ENCODE results near the gene XPO6.

The XPO6 gene

DNA sequence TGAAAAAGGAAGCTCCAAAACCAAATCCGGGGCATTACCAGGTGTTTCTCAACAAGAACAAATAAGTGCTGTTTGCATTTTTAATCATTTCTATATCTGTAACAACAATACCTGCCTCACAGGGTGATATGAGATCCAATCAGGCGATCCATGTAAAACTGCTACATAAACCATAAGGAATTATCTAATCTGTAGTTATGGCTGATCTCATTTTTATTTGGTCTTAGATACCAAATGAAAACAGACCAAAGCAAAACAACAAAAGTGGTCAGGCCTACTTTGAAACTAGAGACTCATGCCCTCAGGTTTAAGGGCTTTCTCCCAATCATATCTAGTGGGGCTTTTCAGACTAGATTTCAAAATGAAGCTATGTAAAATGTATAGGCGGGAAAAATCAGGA, 28.3 kb downstream of the XPO6 start:
- no peak for DNase-seq

DNA sequence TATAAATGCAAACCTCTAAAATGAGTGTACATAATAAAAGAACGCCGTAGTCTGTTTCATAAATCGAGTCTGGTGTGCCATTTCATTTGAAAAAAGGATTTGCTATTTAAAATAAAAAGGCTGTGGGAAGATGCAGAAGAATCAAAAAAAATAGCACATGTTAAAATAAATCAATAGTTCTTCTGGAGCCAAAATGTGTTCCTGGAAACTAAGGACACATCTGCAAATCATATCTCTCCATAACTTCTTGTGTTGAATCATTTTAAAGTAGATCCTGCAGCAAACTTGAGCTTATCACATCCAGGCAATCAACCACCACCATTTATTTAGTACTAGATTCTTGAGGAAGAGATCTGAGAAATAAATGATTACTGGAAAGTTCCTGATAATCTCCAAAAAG, 29.0 kb downstream of the XPO6 start:
- no peak for DNase-seq

DNA sequence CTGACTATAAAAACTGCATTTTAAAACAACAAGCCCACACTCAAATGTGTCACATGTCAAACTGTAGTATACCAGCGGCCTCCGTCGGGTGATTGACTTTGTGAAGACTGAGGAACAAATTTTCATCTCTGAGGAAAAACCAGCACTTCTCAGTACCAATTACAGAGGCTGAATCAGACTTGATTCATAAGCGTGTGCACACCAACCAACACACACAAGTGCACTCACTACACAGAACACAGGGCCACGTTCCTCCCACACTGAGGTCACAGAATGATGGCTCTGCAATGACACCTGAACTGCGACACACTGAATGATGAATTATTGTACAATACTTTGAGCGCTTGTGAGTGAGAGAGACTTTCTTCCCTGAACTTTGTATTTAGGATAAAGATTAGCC, 29.6 kb downstream of the XPO6 start:
- DNase-seq: no peak

DNA sequence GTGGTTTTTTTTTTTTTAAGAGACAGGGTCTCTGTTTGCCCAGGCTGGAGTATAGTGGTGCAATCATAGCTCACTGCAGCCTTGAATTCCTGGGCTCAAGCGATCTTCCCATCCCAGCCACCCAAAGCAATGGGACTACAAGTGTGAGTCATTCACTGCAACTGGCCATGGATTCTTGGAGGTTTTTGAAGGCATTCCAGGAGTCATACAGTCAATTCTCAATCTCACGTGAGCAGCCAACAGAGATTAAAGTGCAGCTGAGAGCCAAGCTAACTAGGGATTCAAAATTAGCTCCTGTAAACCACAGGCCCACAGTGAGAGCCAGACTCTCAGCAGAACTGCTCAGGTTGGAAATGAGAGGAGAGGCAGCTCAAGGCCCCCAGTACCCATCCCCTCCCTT, 30.2 kb downstream of the XPO6 start:
- DNase-seq: no peak

DNA sequence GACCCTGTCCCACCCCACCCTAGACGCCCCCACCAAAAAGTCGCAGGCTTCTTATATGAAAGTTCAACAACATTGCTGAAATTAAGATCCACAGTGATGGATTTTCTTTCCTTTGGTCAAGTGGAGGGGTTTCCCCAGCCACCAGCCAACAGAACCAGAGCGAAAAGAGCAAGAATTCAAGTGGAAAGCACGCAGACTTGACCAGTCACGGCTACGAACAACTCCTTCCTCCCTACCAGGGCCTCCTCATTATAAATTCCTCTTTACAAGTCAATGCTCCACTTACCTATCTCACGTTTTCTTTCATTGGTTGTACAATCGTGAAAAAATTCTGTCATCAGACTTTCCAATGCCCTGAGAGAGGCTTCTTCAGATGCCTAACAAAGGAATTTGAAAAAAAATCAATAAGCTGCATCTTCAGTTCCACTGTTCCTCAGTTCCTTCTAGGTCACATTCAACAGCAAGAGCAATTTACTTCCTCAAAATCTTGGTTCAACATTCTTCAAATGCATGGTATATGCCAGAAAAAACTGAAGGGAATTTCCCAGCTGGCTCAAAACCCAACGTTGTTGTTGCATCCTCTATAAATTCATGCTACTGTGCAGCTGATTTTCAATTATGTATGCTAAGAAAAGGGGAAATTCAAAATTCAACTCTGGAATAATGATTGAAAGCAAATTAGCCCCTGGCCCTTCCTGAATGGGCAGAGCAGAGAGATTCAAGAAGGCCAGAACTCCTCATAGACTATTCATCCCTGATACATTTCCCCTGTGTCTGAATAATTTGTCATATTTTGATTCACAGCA, 30.9 kb downstream of the XPO6 start:
- no peak for DNase-seq

DNA sequence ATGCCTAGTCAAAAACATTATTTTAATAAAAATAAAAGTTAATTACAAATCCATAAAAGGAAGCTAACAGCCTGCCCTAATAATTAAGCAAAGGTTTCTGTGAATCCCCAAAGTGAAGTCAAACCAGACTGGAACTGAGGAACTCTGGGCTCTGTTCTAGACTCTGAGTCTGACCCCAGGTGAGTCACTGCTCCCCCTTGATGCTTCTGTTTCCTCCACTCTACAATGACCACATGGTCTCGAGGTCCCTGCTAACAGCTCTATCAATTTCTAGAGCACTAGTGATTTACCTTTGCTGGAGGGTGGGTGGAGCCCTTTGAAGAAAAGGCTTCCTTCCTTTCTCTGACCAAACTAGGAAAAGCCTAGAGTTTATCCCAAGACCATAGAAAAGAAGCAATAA, 32.4 kb downstream of the XPO6 start:
- DNase-seq: no peak

DNA sequence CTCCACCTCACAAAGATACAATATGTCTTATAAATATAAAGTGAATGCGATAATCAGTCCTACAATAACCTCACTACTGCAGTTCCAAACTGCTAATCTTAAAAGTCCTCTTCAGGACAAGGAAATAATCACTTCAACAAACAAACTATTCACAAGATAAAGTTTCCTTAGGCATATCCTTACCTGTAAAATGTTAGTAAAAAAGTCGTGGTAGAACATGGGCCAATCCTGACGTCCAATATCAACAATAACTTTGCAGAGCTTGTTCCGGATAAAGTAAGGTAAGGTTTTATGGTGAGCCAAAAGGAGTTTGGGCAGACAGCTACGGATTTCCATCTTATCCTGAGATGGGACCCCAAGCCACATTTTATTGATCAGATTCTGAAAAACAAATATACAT, 36.0 kb downstream of the XPO6 start:
- DNase-seq: no peak

DNA sequence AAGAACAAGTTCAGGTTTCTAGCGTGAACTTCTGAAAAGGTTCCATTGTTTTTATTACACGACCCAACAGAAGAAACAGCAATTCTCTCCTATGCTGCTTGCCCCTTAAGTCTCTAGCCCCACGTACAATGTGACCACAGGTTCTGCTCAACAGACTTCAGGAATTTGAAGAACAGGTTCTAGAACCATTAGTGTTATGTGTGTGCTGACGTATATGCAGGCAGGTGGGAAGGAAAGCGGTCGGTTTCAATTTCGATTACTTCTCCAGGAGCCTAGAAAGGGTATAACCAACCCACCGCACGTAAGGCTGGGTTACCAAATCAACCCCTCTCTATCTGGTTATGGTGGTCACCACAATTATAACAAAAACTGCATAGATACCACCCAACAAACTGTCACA, 39.4 kb downstream of the XPO6 start:
- no peak for DNase-seq

DNA sequence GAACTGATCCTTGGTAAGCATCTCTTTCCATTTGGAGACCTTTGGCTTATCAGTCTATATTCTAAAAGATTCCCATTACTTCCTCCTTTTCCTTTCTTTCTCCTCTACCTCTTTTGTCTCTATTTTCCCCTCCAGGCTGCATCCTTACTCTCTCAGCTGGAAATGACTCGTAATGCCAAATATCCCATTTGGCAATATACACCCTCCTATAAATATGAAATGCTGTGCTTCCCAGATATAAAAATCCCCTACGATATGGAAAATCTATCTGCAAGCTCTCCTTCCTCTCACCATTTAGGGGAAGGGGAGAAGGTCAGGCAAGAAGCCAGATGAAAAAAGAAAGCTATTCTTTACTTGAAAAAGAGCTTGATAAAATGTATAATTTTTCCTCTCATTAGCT, 39.9 kb downstream of the XPO6 start:
- DNase-seq: no peak

DNA sequence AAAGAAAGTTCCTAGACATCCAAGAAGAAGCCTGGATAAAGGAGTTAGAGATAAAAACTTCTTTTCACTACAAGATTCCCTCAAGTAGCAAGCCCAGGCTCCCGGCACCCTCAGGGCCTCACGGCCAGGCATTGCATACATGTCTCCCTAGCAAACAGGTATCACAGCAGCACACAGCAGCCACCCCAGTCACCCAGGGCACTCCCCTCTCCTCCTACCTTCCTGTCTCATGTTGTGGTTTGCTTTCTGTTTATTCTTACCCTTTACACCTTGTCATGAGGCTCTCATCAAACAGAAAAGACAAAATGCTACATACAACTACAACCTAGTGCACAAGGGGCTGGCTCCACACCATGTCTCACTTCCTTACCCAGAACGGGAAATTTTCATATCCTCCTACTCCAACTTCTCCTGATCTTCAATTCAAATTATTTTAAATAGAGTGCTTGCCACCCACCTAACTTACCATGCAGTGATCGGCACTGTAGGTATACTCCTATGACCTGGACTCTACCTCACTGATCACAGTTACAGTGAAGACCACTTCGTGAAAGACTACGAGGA, 42.7 kb downstream of the XPO6 start:
- DNase-seq: no peak

DNA sequence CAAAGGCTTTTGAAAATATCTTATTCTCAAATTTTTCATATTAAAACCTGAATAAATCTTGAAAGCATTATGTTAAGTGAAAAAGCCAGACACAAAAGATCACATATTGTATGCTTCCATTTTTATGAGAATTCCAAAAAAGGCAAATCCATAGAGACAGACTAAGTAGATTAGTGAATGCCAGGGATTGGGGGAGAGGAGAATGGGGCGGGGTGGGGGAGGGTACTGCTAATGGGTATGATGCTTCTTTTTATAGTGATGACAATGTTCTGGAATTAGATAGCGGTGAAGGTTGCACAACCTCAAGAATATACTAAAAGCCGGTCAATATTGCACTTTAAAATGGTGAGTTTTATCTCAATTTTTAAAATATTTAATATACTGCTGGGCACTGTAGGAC, 44.0 kb downstream of the XPO6 start:
- no peak for DNase-seq

DNA sequence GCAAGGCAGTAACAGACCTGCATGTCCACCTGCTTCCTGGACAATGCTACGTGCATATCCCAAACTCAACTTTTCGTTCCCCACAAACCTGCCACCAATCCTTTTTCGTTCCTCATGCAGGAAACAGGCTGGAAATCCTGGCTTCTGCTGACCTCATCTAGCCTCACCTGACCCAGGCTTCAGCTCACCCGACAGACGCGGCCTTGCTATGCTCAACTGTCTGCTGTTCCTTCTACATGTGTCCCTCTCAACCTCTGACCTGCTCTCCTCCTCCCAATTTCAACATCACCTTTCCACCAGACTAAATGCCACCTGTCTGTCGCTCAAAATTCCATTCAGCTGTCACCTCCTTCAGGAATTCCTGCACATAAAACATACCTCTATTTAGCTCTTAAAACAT, 44.5 kb downstream of the XPO6 start:
- DNase-seq: no peak

DNA sequence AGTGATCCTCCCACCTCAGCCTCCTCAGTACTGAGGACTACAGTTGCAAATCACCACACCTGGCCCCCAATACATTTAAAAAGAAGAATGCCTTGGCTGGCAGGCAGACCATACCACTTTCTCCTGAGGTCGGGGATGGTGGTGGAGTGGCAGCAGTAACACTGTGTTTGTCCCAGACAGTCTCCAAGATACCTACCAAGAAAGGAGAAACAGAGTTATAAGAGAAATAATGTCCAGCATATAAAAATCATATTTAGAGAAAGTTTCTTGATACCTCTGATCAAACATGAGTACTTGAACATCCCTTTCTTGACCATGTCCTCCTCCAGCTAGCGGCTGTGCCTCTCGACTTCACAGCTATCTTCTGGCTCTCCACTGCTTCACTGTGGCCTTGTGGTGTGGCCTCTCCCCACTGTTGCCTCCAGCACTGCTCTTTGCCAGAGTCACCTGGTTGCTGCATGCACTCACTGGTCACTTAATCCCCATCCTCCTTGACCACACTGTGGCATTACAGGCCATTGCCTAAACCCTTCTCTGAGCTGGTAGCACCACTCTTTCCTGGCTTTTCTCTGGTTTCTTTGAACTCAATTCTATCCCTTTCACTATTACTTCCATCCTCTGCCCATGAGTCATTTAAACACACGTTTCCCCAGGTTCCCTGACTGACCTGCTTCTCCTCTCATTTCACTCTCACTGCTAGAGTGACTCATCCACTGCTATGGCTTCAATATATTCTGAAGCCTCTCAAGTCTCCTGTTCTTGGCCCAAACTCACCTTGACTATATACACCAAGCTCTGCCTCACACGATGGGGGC, 45.2 kb downstream of the XPO6 start:
- DNase-seq: no peak

DNA sequence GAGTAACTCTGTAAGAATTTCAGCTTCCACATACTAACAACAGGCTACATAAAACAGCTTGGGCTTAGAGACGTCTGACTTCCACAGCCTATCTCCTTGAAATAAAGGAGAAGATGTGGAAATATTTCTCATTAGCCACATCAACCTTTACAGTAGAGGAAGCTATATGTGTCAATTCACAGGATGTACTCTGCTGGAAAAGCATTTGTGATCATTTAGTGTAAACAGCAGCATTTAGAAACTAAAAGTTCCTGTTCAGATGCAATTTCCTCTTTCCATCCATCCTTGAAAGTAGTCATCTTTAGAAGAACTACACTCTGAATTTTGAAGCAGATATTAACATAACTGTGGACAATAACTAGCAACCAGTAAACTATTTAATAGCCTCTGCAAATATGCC, 46.2 kb downstream of the XPO6 start:
- DNase-seq: no peak

DNA sequence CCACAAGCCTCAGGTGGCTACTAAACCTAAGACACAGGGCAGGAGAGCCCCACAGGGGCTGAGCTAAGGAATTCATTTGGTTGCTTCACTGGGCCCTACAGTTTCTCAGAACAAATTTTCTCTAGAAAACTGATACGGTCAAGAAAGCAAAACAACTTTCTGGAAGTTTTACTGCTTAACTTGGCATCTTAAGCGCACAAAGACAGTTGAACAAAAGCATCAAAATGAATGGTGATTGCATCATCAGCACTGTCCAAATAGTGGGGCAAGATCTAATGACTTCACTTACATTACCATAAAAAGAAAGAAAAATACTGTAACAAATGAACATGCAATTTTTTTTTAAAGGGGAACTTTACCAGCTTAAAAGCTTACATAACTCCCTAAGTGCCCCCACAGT, 47.6 kb downstream of the XPO6 start:
- DNase-seq: no peak

DNA sequence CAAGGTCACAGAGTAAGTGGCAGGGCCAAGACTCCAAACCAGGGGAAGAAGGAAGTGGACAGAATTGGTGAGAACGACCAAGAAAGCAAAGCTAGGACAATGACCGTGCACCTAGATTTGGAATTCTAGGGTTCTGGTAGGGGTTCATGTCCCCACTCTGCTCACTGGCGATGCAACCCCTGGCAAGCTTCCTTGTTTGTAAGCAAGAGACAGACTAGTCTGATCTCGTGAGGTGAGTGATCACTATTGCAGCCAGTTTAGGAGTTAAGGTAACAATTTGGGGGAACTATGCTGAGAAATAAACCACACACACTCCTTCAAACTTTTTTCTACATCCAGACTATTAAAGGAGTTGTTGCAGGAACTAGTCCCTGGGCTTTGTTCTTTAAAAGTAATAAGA, 48.1 kb downstream of the XPO6 start:
- DNase-seq: no peak

DNA sequence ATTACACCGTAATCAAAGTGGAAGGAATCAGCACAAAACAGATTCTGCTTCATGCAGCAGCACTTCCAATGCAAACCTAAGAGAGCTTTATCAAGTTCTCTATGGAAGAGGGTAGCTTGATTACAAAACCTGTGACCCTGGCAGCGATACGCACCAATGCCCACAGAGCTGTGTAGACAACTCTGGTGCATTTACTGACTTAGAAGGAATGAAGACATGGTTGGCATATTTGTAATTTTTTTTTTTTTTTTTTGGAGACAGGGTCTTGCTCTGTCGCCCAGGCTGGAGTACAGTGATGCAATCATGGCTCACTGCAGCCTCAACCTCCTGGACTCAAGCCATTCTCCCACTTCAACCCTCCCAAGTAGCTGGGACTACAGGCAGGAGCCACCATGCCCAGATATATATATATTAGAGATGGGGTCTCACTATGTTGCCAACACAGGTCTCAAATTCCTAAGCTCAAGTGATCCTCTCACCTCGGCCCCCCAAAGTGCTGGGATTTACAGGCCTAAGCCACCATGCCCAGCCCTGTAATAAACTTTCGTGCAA, 49.4 kb downstream of the XPO6 start:
- no peak for DNase-seq

DNA sequence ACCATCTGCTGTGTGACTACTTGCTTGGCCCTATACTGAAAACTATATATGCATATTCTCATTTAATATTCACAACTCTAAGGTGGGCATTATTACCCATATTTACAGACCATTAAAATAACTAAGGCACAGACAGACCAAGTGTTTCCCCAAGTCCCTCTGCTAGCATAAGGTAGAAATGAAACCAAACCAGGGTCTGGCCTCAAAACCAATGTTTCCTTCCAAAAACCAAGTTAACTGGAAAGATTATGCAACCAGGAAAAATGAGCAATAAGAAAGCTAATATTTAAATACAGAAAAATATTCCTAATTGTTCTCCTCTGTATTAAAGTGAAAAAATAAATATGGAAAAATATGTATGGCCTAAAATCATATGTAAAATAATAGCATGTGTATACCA, 50.1 kb downstream of the XPO6 start:
- DNase-seq: no peak

DNA sequence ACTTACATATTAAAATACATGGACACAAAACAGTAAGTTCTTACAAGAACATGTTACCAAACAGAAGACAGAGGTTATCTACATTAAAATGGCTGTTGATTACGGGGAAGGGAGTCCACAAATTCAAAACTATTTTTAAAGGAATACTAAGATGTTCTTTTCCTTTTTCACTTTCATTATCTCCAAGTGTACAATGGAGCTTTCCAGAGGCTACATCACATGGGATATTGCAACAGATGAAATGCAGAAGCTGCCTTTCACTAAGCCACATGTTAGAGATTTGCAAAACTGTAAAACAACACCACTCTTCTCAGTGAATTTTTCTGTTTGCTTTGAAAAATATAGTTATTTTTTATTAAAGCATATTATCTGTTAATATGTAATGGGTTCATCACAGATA, 53.6 kb downstream of the XPO6 start:
- no peak for DNase-seq

DNA sequence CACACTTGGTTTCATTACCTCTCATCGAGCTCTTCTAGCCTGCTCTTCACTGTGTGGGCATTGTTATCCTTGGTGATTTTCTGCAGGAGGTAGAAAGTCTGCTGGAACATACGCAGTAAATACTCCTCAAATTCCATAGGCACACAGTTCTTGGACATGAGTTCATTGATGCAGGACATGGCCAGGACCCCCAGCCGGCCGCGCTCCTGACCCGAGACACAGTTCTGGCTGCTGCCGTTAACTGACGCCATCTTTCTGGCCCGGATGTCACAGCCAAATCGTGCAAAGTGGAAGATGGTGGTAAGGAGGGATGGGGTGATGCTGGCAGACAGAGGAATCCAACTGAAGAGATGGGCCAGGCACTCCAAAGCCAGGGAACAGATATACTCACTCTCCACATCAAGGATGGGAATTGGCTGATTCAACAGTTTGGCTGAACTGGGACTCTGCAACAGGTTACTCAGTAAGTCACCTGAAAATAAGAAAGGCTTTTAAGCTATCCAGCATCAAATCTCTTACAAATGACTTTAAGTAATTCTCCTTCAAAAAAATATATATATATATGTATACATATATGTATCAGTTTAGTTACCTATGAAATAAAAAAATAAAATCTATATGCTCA, 55.6 kb downstream of the XPO6 start:
- DNase-seq: no peak

DNA sequence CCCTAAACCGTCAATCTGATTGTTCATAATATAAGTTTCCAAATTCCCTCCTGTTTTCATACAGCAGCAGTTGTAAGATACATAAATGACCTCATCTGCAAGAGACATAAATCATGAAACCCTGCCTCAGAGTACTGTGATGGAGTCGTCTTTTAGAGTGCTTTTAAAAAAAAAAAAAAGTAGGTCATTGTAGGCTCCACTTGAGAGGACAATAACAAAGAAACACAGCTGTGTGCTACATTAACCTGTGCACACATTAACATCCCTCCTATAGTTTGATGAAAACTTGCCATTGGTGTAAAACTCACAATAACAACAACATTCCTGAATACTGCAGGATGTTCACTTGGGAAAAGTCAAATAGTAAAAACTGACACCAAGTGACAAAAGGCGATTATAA, 56.5 kb downstream of the XPO6 start:
- DNase-seq: no peak

DNA sequence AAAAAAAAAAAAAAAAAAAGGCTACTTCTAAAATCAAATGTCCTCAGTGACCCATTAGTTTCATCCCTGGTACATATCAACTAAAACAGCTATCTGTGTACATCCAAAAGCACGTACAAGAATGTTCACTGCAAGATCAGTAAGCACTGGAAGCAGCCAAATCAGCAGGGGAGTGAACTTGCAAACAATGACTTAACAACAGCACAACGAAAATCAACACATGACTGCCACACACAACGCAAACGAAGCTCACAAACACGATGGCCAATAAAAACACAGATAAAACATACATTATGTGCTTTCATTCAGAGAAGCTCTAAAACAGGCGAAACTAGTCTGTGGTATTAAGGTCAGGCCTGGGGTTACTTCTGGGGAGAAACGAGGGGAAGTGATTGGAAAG, 60.6 kb downstream of the XPO6 start:
- no peak for DNase-seq

Measured in NCI-H526 treated with DMSO at 0.1 percent for 48 hours (cell line).